Renal pelvis (tissue), 4 donors: ENCODE measurements around the gene CDK4. TPM values are rescaled to one million over a fixed set of nuclear protein-coding genes. Genes with fewer than 3 reads are reported as not detected.
"Not testable (repeated sequence)": the region's sequence is repeated elsewhere in the genome, so short reads cannot be mapped to it uniquely, and the experiment has no call there.

Experiments used
- DNase-seq: peaks from one replicate; pipeline ENCODE4 v3.0.0-alpha.2; 2013
- polyA plus RNA-seq, 3 donors: library from polyadenylated mRNA; unstranded; fragments of 120-200 nt; gene quantifications; one replicate each; pipeline ENCODE4 v1.2.1, GENCODE V29; 2013; ENCODE audit not compliant: insufficient read length in 3 of 3

The CDK4 gene
- polyA plus RNA-seq, 3 donors, result 244 to 266 (median 256) TPM

- no peak for DNase-seq
Measured at GRCh38 chr12:57716305-57716704, 35.8 kb downstream of the CDK4 start.

GRCh38 chr12:57715786-57716185, 36.3 kb downstream of the CDK4 start:
- no peak for DNase-seq

GRCh38 chr12:57715036-57715748, 36.9 kb downstream of the CDK4 start:
- DNase-seq, result not testable (repeated sequence)

GRCh38 chr12:57713209-57713608, 38.9 kb downstream of the CDK4 start:
- DNase-seq, result no peak

- DNase-seq, result no peak
Measured at GRCh38 chr12:57712701-57713100, 39.4 kb downstream of the CDK4 start.

- DNase-seq, result no peak
Measured at GRCh38 chr12:57708296-57708695, 43.8 kb downstream of the CDK4 start.

GRCh38 chr12:57707250-57707649, 44.9 kb downstream of the CDK4 start:
- DNase-seq, result no peak

GRCh38 chr12:57700317-57700716, 51.8 kb downstream of the CDK4 start:
- DNase-seq, result no peak

GRCh38 chr12:57698414-57698813, 53.7 kb downstream of the CDK4 start:
- DNase-seq, result no peak

Other genes starting within 250 kb of the CDK4 start
- gene DDIT3, start 231.8 kb downstream of the CDK4 start, polyA plus RNA-seq, result 10 to 100 TPM; 27.5 to 31.3 (median 31.2) TPM
- 10 to 100 TPM; 61.1 to 96.4 (median 80.6) TPM for gene MBD6, start 229.5 kb downstream of the CDK4 start, polyA plus RNA-seq
- 100 to 1,000 TPM; 162 to 175 (median 171) TPM for gene DCTN2, start 205.1 kb downstream of the CDK4 start, polyA plus RNA-seq
- under 1 TPM; 0.41 to 0.68 (median 0.65) TPM for gene KIF5A, start 202.3 kb downstream of the CDK4 start, polyA plus RNA-seq
- gene PIP4K2C, start 161.1 kb downstream of the CDK4 start, polyA plus RNA-seq, result 10 to 100 TPM; 37.2 to 45.5 (median 37.9) TPM
- 10 to 100 TPM; 61.2 to 67.0 (median 63.0) TPM for gene DTX3, start 147.5 kb downstream of the CDK4 start, polyA plus RNA-seq
- 10 to 100 TPM; 24.9 to 33.9 (median 33.4) TPM for gene ARHGEF25, start 140.9 kb downstream of the CDK4 start, polyA plus RNA-seq
- gene B4GALNT1, start 119.1 kb downstream of the CDK4 start, polyA plus RNA-seq, result 1 to 10 TPM in 1 of 3 donors, under 1 TPM in 2; 0.87 to 1.1 (median 0.94) TPM
- gene OS9, start 58.2 kb downstream of the CDK4 start, polyA plus RNA-seq, result 100 to 1,000 TPM; 197 to 226 (median 220) TPM
- gene AGAP2, start 13.6 kb downstream of the CDK4 start, polyA plus RNA-seq, result 1 to 10 TPM in 2 of 3 donors, under 1 TPM in 1; 0.93 to 1.9 (median 1.5) TPM
- 10 to 100 TPM; 81.2 to 99.3 (median 93.6) TPM for gene TSPAN31, start 7.3 kb downstream of the CDK4 start, polyA plus RNA-seq
- 10 to 100 TPM; 17.7 to 24.1 (median 23.4) TPM for gene MARCHF9, start 2.8 kb upstream of the CDK4 start, polyA plus RNA-seq
- gene CYP27B1, start 14.8 kb upstream of the CDK4 start, polyA plus RNA-seq, result 1 to 10 TPM in 2 of 3 donors, under 1 TPM in 1; 0.80 to 2.4 (median 1.6) TPM
- gene METTL1, start 19.8 kb upstream of the CDK4 start, polyA plus RNA-seq, result 10 to 100 TPM; 28.0 to 35.8 (median 31.3) TPM
- 10 to 100 TPM in 2 of 3 donors, 1 to 10 TPM in 1; 9.3 to 13.7 (median 13.4) TPM for gene EEF1AKMT3, start 20.3 kb upstream of the CDK4 start, polyA plus RNA-seq
- gene TSFM, start 30.5 kb upstream of the CDK4 start, polyA plus RNA-seq, result 10 to 100 TPM; 38.7 to 46.9 (median 45.0) TPM
- gene AVIL, start 66.4 kb upstream of the CDK4 start, polyA plus RNA-seq, result 10 to 100 TPM in 2 of 3 donors, 1 to 10 TPM in 1; 8.6 to 20.7 (median 19.9) TPM
- gene CTDSP2, start 94.4 kb upstream of the CDK4 start, polyA plus RNA-seq, result 100 to 1,000 TPM; 247 to 261 (median 259) TPM
- 10 to 100 TPM; 11.6 to 12.6 (median 12.3) TPM for gene ATP23, start 189.3 kb upstream of the CDK4 start, polyA plus RNA-seq